ENCODE measurements around the gene PARD3B.

DNA sequence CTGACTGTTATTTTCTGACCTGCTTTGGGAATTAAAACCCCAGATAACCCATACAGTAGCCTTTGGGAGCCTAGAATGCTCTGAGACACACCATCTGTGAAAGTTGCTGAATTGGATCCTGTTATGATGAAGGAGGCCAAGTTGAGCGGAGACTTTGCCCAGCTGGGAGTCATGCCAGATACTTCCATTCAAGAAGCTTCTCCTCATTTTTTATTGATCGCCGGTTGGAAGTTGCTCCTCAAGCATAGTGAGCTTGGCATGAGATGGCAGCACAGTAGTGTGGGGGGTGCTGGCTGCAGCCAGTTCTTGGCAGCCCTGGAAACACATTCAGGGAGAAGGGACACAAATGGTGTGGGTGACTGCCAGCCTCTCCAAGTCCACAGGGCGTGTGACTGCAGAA lies 866.3 kb downstream of the PARD3B start:
- TF ChIP-seq CTBP1 (IDR thresholded peaks at IDR 0.05; ENCODE audit: borderline replicate concordance) (no peak), ARNT (IDR thresholded peaks at IDR 0.05) (no peak), FOXA1 (IDR thresholded peaks at IDR 0.05) (no peak), SUZ12 (IDR thresholded peaks at IDR 0.05) (no peak), BHLHE40 (IDR thresholded peaks at IDR 0.05; ENCODE audit: borderline replicate concordance) (no peak), ZNF384 (IDR thresholded peaks at IDR 0.05) (no peak), FOXM1 (IDR thresholded peaks at IDR 0.05; ENCODE audit: borderline replicate concordance) (no peak), SP1 (IDR thresholded peaks at IDR 0.05) (no peak)
